ENCODE measurements around the gene POLR1E.
"Not testable (repeated sequence)": the region's sequence is repeated elsewhere in the genome, so short reads cannot be mapped to it uniquely, and the experiment has no call there.

The POLR1E gene

DNA sequence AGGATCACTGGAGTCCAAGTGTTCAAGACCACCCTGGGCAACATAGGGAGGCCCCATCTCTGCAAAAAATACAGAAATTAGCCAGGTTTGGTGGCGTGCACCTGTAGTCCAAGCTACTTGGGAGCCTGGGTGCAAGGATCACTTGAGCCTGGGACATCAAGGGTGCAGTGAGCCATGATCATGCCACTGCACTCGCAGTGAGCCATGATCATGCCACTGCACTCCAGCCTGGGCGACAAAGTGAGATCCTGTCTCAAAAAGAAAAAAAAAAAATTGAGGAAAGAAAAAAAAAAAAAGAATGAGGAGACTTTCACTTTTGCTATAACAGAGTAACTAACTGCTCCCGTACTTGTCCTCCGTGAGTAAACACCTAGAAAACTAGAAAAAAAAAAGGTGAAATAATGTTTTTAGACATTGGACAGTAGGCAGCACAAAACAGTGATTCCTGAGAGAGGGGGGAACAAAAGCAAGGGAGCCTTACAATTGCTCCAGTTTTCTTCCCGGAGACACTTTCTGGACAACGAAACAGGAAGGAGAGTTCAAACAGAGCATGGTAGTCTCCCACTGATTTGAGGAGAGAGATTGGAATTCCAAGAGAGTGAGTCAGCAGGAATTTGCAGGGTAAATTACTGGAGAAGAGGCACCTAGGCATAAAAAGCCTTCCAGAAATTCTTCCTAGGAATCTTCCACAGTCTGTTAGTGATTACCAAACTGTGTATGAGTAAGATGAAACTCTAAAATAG lies 13.6 kb upstream of the POLR1E start:
- H3K27ac ChIP-seq (replicated peaks): no peak overlapping the region
- TF ChIP-seq, protein P1, sequence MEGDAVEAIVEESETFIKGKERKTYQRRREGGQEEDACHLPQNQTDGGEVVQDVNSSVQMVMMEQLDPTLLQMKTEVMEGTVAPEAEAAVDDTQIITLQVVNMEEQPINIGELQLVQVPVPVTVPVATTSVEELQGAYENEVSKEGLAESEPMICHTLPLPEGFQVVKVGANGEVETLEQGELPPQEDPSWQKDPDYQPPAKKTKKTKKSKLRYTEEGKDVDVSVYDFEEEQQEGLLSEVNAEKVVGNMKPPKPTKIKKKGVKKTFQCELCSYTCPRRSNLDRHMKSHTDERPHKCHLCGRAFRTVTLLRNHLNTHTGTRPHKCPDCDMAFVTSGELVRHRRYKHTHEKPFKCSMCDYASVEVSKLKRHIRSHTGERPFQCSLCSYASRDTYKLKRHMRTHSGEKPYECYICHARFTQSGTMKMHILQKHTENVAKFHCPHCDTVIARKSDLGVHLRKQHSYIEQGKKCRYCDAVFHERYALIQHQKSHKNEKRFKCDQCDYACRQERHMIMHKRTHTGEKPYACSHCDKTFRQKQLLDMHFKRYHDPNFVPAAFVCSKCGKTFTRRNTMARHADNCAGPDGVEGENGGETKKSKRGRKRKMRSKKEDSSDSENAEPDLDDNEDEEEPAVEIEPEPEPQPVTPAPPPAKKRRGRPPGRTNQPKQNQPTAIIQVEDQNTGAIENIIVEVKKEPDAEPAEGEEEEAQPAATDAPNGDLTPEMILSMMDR (IDR thresholded peaks at IDR 0.05; ENCODE audit: insufficient read depth, low read length): no peak
- TF ChIP-seq GABPA (IDR thresholded peaks at IDR 0.05; ENCODE audit: low read depth): no peak
- no peak for TF ChIP-seq REST (IDR thresholded peaks at IDR 0.05; ENCODE audit: insufficient replicate concordance, low read depth)
- TF ChIP-seq POLR2AphosphoS5 (IDR thresholded peaks at IDR 0.05; ENCODE audit: low read depth): no peak
- no peak for TF ChIP-seq SPI1 (IDR thresholded peaks at IDR 0.05; ENCODE audit: borderline replicate concordance, low read depth)
- no peaks in the 10 kb centered on the region for H3K27me3 ChIP-seq (ENCODE audit: insufficient read depth, poor library complexity, severe bottlenecking)
- DNase-seq (ENCODE audit: low read depth in 1 of 2, low spot score in 1 of 2): no peak
- H3K4me3 ChIP-seq (replicated peaks; ENCODE audit: insufficient read depth, low read length): no peak overlapping the region

GRCh38 chr9:37473982-37474381 lies 11.8 kb upstream of the POLR1E start:
- H3K27ac ChIP-seq (replicated peaks); H3K27me3 ChIP-seq (ENCODE audit: insufficient read depth, poor library complexity, severe bottlenecking); DNase-seq (ENCODE audit: low read depth in 1 of 2, low spot score in 1 of 2); H3K4me3 ChIP-seq (replicated peaks; ENCODE audit: insufficient read depth, low read length): not testable (repeated sequence)

DNA sequence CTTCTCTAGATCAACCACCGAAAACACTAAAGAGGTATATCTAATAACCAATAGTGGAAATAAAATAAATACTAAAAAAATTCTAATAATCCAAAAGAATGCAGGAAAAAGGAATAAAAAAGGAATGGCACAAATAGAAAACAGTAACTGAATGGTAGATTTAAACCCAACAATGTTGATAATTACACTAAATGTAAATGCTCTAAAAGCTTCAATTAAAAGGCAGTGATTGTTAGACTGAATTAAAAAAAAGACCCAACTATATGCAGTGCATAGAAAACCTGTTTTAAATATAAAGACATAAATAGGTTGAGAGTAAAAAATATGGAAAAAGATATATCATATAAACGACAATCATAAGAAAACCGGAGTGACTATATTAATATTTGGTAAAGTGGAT lies 11.3 kb upstream of the POLR1E start:
- Histone ChIP-seq H3K27ac (replicated peaks) (no peak overlapping the region), H3K4me3 (replicated peaks; ENCODE audit: insufficient read depth, low read length) (no peak overlapping the region), H3K27me3 (ENCODE audit: insufficient read depth, poor library complexity, severe bottlenecking) (no peaks in the 10 kb centered on the region)
- no peak for DNase-seq (ENCODE audit: low read depth in 1 of 2, low spot score in 1 of 2)
- TF ChIP-seq SPI1 (IDR thresholded peaks at IDR 0.05; ENCODE audit: borderline replicate concordance, low read depth): no peak
- no peak for TF ChIP-seq GABPA (IDR thresholded peaks at IDR 0.05; ENCODE audit: low read depth)
- TF ChIP-seq, protein P1 (IDR thresholded peaks at IDR 0.05; ENCODE audit: insufficient read depth, low read length): no peak
- no peak for TF ChIP-seq REST (IDR thresholded peaks at IDR 0.05; ENCODE audit: insufficient replicate concordance, low read depth)
- no peak for TF ChIP-seq POLR2AphosphoS5 (IDR thresholded peaks at IDR 0.05; ENCODE audit: low read depth)

DNA sequence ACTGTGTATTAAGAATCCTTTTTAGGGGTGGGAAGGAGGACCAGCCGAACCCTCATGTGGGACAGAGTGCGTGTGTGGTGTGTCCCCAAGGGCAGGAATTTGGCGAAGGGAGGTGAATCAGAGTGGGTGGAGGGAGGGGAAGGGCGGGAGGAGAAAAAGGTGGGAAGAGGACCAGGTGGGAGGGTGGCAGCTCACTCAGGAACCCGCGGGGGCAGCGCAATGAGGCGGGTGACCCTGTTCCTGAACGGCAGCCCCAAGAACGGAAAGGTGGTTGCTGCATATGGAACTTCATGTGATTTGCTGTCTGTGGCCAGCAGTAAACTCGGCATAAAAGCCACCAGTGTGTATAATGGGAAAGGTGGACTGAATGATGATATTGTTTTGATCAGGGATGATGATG lies 8.8 kb upstream of the POLR1E start:
- no peak for TF ChIP-seq REST (IDR thresholded peaks at IDR 0.05; ENCODE audit: insufficient replicate concordance, low read depth)
- TF ChIP-seq SPI1 (IDR thresholded peaks at IDR 0.05; ENCODE audit: borderline replicate concordance, low read depth): no peak
- TF ChIP-seq, protein P1 (IDR thresholded peaks at IDR 0.05; ENCODE audit: insufficient read depth, low read length): no peak
- no peak for TF ChIP-seq POLR2AphosphoS5 (IDR thresholded peaks at IDR 0.05; ENCODE audit: low read depth)
- no peak for TF ChIP-seq GABPA (IDR thresholded peaks at IDR 0.05; ENCODE audit: low read depth)
- Histone ChIP-seq H3K27me3 (ENCODE audit: insufficient read depth, poor library complexity, severe bottlenecking) (no peaks in the 10 kb centered on the region), H3K4me3 (replicated peaks; ENCODE audit: insufficient read depth, low read length) (no peak overlapping the region), H3K27ac (replicated peaks) (no peak overlapping the region)
- no peak for DNase-seq (ENCODE audit: low read depth in 1 of 2, low spot score in 1 of 2)

DNA sequence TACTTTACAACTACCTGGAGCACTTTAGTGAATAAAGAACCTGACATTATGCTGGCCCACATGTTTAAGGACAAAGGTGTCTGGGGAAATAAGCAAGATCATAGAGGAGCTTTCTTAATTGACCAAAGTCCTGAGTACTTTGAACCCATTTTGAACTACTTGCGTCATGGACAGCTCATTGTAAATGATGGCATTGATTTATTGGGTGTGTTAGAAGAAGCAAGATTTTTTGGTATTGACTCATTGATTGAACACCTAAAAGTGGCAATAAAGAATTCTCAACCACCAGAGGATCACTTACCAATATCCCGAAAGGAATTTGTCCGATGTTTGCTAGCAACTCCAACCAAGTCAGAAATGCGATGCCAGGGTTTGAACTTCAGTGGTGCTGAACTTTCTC lies 8.3 kb upstream of the POLR1E start:
- H3K27me3 ChIP-seq (ENCODE audit: insufficient read depth, poor library complexity, severe bottlenecking); H3K4me3 ChIP-seq (replicated peaks; ENCODE audit: insufficient read depth, low read length); DNase-seq (ENCODE audit: low read depth in 1 of 2, low spot score in 1 of 2); H3K27ac ChIP-seq (replicated peaks): not testable (repeated sequence)

All from HL-60 (cell line).